HG03108 (cell line): ENCODE measurements around the gene LACTBL1.

Experiments
- ATAC-seq: cut with Tn5 transposase; IDR thresholded peaks from one replicate; pipeline ENCODE4 v1.9.1; 2021; ENCODE audit warnings: moderate library complexity; ENCODE audit not compliant: unreplicated experiment

The LACTBL1 gene

GRCh38 chr1:22913421-22914141 is 59.1 kb downstream of the LACTBL1 start:
- ATAC-seq: no peak

DNA sequence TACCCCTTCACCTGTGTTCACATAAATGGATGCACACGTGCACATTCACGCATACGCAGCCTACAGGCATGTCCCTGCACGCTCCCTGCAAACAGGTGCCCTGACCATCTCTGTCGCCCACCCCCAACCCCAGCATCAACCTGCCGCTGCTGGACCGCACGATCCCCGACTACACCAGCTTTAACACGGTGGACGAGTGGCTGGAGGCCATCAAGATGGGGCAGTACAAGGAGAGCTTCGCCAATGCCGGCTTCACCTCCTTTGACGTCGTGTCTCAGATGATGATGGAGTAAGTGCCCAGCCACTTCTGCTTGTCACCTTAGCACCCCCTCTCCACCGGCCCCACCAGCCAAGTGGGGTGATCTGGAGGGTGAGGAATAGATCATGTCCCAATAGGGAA is 60.4 kb downstream of the LACTBL1 start:
- no peak for ATAC-seq

- no peak for ATAC-seq
Measured at GRCh38 chr1:22910986-22911651, 61.5 kb downstream of the LACTBL1 start.

DNA sequence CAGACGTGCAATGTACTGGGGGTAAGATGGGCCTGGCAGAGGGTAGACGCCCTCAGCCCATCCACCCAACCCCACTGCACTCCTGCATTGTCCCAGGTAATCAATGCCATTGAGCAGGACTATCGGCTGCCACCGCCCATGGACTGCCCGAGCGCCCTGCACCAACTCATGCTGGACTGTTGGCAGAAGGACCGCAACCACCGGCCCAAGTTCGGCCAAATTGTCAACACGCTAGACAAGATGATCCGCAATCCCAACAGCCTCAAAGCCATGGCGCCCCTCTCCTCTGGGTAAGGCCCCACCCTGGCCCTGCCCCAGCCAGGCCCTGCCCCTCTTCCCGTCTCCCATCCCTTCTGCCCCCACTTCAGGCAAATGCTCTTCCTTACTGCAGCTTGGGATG is 62.4 kb downstream of the LACTBL1 start:
- no peak for ATAC-seq

DNA sequence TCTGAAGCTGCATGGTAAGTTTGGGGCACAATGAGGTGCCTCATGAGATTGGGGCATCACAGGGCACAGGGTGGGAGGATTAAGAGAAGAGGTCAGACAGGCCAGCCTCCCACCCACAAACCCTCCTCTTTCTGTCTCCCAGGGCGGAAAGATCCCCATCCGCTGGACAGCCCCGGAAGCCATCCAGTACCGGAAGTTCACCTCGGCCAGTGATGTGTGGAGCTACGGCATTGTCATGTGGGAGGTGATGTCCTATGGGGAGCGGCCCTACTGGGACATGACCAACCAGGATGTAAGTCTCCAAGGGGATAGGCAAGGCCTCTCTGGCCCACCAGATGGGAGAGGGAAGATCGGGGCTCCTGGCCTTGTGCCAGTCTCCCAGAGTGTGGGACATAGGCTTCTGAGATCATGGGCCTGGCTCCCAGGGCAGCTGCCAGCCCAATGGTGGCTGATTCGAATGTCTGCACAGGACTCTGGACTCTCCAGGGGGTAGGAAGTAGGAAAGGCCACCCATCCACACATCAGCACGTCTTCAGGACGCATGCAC is 63.7 kb downstream of the LACTBL1 start:
- ATAC-seq: no peak

DNA sequence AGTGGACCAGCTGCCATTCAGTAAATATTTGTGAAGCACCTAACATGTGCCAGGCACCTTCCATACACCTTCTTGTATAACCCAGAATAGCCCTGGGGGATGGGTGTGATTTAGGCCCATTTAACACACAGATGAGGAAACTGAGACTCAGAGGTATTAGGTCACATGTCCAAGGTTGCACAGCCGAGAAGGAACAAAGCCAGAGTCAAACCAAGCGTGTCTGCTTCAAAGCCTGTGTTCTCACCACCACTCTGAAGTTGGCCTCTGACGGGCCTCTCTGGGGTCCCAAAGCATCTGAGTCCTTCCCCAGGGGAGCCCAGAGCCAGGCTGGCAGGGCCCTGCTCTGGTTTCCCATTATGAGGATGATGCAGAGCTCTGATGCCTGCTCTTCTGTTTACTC is 65.1 kb downstream of the LACTBL1 start:
- ATAC-seq: no peak

- ATAC-seq: no peak
Measured at GRCh38 chr1:22906968-22907367, 65.7 kb downstream of the LACTBL1 start.

DNA sequence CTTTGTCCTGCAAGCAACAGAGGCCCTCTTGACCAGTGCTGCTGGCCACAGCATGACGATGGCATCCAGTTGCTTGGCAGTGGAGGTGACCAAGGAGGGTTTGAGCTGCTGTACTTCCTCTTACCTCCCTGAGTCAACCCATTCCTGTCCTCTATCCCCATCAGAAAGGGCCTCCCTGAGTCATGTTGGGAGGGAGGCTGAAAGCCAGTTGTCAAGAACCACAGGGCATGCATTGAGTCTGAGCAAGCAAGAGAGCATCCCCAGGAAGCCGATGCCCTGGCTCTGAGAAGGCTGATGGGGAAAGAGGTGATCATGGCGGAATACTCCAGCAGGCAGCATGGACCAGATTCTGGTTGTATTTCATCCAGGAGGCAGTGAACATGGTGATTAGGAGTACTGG is 69.6 kb downstream of the LACTBL1 start:
- no peak for ATAC-seq
